ENCODE results near the gene DAAM1. TPM values are rescaled to one million over a fixed set of nuclear protein-coding genes. Genes with fewer than 3 reads are reported as not detected.

The DAAM1 gene
- total RNA-seq, 1 donor: 18.5 TPM

- peak; percentile 76 for DNase-seq (ENCODE audit: low read depth)
- no peak for TF ChIP-seq CTCF (IDR thresholded peaks at IDR 0.05; ENCODE audit: insufficient read depth, low read length)
- no peak overlapping the region for H3K4me3 ChIP-seq (ENCODE audit: low read depth, low read length)
Observed at GRCh38 chr14:59360923-59361794, 172.7 kb downstream of the DAAM1 start.

DNA sequence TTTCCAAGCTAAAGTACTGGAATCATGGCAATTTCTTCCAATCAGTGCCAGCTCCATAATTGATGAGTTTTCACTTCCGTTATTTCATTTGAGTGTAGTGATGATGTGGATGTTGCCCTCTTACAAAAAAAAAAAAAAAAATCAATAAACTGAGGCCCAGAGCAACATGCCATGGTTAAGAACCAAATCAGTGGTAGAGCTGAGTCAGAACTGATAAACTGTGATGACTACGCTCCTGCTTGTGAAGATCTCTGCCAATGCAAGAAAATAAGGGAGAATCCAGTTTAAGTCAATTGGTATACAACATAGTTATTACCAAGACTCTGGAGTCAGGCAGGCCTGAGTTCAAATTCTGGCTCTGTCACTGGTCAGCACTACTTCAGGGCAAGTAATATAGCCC lies 174.0 kb downstream of the DAAM1 start:
- peak; percentile 82 for DNase-seq (ENCODE audit: low read depth)
- no peak for TF ChIP-seq CTCF (IDR thresholded peaks at IDR 0.05; ENCODE audit: insufficient read depth, low read length)
- no peak overlapping the region for H3K4me3 ChIP-seq (ENCODE audit: low read depth, low read length)

DNA sequence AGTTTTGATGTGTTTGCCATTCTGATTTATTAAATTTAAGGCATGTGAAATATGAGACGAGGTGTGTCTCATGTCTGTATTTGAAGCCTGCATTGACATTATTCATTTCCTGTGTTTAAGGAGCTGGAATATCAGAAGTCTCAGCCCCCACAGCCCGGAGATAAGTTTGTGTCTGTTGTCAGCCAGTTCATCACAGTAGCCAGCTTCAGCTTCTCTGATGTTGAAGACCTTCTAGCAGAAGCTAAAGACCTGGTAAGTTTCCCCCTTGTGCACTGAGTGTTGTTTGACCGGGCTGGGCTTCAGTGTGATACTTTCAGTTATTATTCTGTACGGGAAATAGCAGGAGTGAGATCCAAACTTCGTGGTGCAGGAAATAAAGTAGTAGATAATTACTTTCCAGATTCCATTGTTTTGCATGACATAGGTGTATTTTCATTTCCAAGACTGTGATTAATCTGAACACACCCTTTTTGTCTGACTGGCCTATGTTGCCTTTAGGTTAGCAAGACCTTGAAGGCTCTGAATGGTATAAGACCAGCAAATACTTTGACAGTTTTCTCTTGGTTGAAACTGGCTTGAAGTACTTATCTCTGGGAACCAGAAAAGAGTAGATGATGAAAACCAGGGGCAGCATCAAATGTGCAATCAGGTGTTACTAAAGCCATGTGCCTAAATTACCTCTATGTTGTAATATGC lies 175.2 kb downstream of the DAAM1 start:
- H3K4me3 ChIP-seq (ENCODE audit: low read depth, low read length): peak overlapping the region; percentile 3
- peak; percentile 56 for DNase-seq (ENCODE audit: low read depth)
- TF ChIP-seq CTCF (IDR thresholded peaks at IDR 0.05; ENCODE audit: insufficient read depth, low read length): no peak

GRCh38 chr14:59370158-59370742 lies 181.8 kb downstream of the DAAM1 start:
- DNase-seq (ENCODE audit: low read depth): no peak
- no peak overlapping the region for H3K4me3 ChIP-seq (ENCODE audit: low read depth, low read length)
- no peak for TF ChIP-seq CTCF (IDR thresholded peaks at IDR 0.05; ENCODE audit: insufficient read depth, low read length)

GRCh38 chr14:59371771-59372170 lies 183.3 kb downstream of the DAAM1 start:
- no peak overlapping the region for H3K4me3 ChIP-seq (ENCODE audit: low read depth, low read length)
- DNase-seq (ENCODE audit: low read depth): no peak
- no peak for TF ChIP-seq CTCF (IDR thresholded peaks at IDR 0.05; ENCODE audit: insufficient read depth, low read length)

DNA sequence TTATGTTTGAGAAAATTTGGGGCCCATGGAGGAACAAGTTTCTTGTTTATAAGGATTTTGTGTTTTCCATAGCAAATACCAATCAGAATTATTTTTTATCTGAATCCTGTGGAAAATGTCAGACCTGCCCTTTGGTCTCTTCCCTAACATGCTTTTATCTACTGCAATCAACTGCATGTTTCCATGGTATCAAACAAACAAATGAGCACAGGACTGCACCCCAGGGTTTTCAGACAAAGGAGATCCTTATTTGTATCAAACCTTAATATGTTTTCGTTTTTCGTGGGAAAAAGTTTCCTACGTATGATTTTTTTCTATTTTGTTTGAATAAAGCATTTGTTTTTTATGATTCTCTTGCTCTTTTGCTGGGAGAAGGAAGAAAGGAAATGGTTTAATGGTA lies 185.6 kb downstream of the DAAM1 start:
- H3K4me3 ChIP-seq (ENCODE audit: low read depth, low read length): no peak overlapping the region
- no peak for TF ChIP-seq CTCF (IDR thresholded peaks at IDR 0.05; ENCODE audit: insufficient read depth, low read length)
- no peak for DNase-seq (ENCODE audit: low read depth)

All from fibroblast of the aortic adventitia (primary cell).